Activated CD4-positive, alpha-beta memory T cell treated with anti-CD3 and anti-CD28 coated beads, Interleukin-2, amount 10 ng/mL, durations not matched to agents 7 days and 5 days (primary cell): Measurements from ENCODE around the gene TIPRL. TPM values are rescaled to one million over a fixed set of nuclear protein-coding genes. Genes with fewer than 3 reads are reported as not detected.
"Not testable (repeated sequence)": the region's sequence is repeated elsewhere in the genome, so short reads cannot be mapped to it uniquely, and the experiment has no call there.

ENCODE experiments used
- CTCF ChIA-PET: fragments of 350-600 bp; sonication (Branson Sonifier 250); formaldehyde crosslinking; loops from one replicate; lab custom pipeline; 2021; ENCODE audit warnings: antibody characterized with exemption, inconsistent platforms; lab: Charles Lee
- POLR2A ChIA-PET: fragments of 350-600 bp; sonication (Branson Sonifier 250); formaldehyde crosslinking; loops from one replicate; lab custom pipeline; 2021; ENCODE audit warnings: antibody characterized with exemption; lab: Charles Lee
- DNase-seq: peaks from one replicate; pipeline ENCODE4 v3.0.0-alpha.2; 2020
- H3K27ac Mint-ChIP-seq: one replicate; pipeline ENCODE4 v1.8.0; 2021; ENCODE audit warnings: mild to moderate bottlenecking, mixed read lengths
- H3K27me3 Mint-ChIP-seq: one replicate; pipeline ENCODE4 v1.8.0; 2021; ENCODE audit warnings: mixed read lengths
- H3K36me3 Mint-ChIP-seq: one replicate; pipeline ENCODE4 v1.8.0; 2021; ENCODE audit warnings: low read depth, mixed read lengths
- H3K4me1 Mint-ChIP-seq: one replicate; pipeline ENCODE4 v1.8.0; 2021; ENCODE audit warnings: mixed read lengths
- H3K4me3 Mint-ChIP-seq: one replicate; pipeline ENCODE4 v1.8.0; 2021; ENCODE audit warnings: mild to moderate bottlenecking, mixed read lengths
- H3K9me3 Mint-ChIP-seq: one replicate; pipeline ENCODE4 v1.8.0; 2021; ENCODE audit warnings: mixed read lengths
- total RNA-seq, 2 experiments: library from RNA; stranded (reverse); gene quantifications; one replicate each; pipeline ENCODE4 v1.2.3, GENCODE V29; 2021

The TIPRL gene
- total RNA-seq, 2 experiments from 2014 or later: 47.1 to 48.4 TPM

DNA sequence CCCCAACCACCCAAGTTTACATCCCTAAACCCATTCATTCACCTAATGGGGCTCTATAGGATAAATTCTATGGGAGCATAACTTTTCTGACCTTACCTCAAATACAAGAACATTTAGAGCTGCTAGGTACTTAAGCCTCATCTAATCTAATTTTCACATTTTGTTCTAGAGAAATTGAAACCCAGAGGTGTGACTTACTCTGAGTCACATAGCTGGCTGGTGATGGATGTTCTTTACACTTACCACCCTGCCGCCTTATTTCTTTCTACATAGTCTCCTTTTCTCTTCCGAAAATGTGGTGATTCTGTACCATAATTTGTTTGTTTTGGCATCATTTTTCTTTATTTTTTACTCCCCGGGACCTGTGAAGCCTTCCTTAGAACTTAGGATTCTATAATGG is 20.3 kb downstream of the TIPRL start:
- Mint-ChIP-seq H3K4me3 (no peak overlapping the region), H3K36me3 (peaks cover 70% of the 10 kb centered on the region), H3K27me3 (no peaks in the 10 kb centered on the region), H3K9me3 (no peaks in the 10 kb centered on the region), H3K4me1 (peaks cover 2% of the 10 kb centered on the region), H3K27ac (no peak overlapping the region)
- CTCF ChIA-PET: no interaction called here
- DNase-seq: no peak
- POLR2A ChIA-PET: no interaction called here

DNA sequence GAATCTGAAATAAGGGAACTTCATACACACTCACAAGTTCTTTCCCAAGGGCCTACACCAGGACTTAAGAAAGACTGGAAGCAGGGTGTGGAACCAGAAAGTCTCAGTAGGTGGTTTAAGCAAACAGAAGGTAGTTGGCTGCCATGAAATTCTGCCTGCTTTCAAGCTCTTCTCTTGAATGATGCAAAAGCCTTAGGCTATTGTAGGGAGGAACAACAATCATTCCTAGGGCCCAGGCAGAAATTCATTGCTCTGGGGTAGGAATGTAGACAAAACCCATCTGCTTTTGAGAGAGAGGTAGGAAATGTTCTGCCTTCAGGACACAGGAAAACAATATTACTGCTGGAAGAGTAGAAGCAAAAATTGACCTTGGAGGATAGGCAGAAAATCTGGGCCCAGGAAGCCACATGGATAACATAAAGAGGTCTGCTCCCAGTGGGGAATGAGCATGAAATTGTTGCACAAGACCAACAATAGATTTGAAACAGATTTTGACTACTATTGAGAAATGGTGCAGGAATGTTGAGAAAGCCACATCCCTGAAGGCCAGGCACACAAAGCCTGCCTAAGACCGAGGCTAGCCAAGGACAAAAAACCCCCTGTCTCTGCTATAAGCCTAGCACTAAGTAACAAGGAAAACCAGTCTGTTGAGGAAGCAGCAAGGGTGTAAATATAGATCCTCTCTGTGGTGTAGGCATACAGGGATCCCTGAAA is 24.3 kb downstream of the TIPRL start:
- no peaks in the 10 kb centered on the region for H3K27me3 Mint-ChIP-seq
- H3K4me1 Mint-ChIP-seq: no peaks in the 10 kb centered on the region
- no peak overlapping the region for H3K27ac Mint-ChIP-seq
- H3K9me3 Mint-ChIP-seq: no peaks in the 10 kb centered on the region
- H3K36me3 Mint-ChIP-seq: peaks cover 59% of the 10 kb centered on the region
- ChIA-PET CTCF (no interaction called here), POLR2A (no interaction called here)
- DNase-seq: no peak
- no peak overlapping the region for H3K4me3 Mint-ChIP-seq

DNA sequence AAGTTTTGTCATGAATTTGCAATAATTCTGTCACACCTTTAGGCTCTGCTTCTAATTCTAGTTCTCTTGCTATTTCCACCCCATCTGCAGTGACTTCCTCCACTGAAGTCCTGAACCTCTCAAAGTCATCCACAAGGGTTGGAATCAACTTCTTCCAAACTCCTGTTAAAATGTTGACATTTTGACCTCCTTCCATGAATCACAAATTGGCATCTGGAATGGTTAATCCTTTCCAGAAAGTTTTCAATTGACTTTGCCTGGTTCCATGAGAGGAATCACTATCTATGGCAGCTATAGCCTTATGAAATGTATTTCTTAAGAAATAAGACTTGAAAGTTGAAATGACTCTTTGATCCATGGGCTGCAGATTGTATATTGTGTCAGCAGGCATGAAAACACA is 27.3 kb downstream of the TIPRL start:
- no peaks in the 10 kb centered on the region for H3K27me3 Mint-ChIP-seq
- no peaks in the 10 kb centered on the region for H3K4me1 Mint-ChIP-seq
- ChIA-PET POLR2A (no interaction called here), CTCF (no interaction called here)
- no peak overlapping the region for H3K4me3 Mint-ChIP-seq
- H3K36me3 Mint-ChIP-seq: peaks cover 41% of the 10 kb centered on the region
- H3K9me3 Mint-ChIP-seq: peaks cover 7% of the 10 kb centered on the region
- DNase-seq: no peak
- H3K27ac Mint-ChIP-seq: no peak overlapping the region

DNA sequence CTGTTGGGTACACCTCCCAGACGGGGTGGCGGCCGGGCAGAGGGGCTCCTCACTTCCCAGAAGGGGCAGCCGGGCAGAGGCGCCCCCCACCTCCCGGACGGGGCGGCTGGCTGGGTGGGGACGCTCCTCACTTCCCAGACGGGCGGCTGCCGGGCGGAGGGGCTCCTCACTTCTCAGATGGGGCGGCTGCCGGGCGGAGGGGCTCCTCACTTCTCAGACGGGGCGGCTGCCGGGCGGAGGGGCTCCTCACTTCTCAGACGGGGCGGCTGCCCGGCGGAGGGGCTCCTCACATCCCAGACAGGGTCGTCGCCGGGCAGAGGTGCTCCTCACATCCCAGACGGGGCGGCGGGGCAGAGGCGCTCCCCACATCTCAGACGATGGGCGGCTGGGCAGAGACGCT is 28.9 kb downstream of the TIPRL start:
- DNase-seq, H3K27ac Mint-ChIP-seq, H3K4me3 Mint-ChIP-seq, POLR2A ChIA-PET, H3K4me1 Mint-ChIP-seq, CTCF ChIA-PET, H3K27me3 Mint-ChIP-seq: not testable (repeated sequence)
- peaks cover 30% of the 10 kb centered on the region for H3K36me3 Mint-ChIP-seq
- peaks cover 12% of the 10 kb centered on the region for H3K9me3 Mint-ChIP-seq

DNA sequence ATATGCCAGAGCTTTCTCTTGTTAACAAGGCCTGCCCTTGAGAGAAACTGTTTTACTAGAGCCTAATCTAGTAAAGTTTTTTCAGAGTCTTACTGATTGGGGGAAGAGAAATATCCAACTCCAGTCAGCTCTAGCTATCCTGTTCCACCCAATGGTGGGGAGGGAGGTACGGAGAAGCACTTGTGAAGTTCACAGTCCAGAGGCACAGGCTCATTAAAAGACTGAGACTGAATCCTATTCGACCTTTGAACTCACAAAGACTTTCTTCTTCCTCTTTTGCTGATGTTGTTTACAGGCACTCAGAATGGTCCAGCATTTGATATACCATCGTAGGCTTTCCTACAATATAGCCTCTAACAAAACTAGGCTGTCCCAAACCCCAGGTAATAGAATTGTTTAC is 31.6 kb downstream of the TIPRL start:
- no peak overlapping the region for H3K4me3 Mint-ChIP-seq
- no peak for DNase-seq
- no peak overlapping the region for H3K27ac Mint-ChIP-seq
- peaks cover 10% of the 10 kb centered on the region for H3K36me3 Mint-ChIP-seq
- H3K27me3 Mint-ChIP-seq: peaks cover 6% of the 10 kb centered on the region
- peaks cover 2% of the 10 kb centered on the region for H3K4me1 Mint-ChIP-seq
- POLR2A ChIA-PET: no interaction called here
- CTCF ChIA-PET: no interaction called here
- H3K9me3 Mint-ChIP-seq: peaks cover 15% of the 10 kb centered on the region

DNA sequence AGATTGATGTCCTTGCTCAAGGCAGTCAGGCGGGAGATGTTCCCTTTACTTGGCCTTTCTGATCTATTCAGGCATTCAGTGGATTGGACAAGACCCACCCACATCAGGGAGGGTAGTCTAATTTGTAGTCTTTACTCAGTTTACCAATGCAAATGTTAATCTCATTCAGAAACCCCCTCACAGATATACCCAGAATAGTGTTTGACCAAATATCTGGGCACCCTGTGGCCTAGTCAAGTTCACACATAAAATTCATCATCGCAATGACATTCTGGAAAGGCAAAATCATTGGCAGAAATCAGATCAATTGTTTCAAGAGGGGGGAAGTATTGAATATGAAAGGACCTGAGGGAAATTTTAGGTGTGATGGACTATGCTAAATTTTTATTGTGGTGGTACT is 34.6 kb downstream of the TIPRL start:
- Mint-ChIP-seq H3K36me3 (peaks cover 3% of the 10 kb centered on the region), H3K27ac (no peak overlapping the region), H3K9me3 (peaks cover 15% of the 10 kb centered on the region)

DNA sequence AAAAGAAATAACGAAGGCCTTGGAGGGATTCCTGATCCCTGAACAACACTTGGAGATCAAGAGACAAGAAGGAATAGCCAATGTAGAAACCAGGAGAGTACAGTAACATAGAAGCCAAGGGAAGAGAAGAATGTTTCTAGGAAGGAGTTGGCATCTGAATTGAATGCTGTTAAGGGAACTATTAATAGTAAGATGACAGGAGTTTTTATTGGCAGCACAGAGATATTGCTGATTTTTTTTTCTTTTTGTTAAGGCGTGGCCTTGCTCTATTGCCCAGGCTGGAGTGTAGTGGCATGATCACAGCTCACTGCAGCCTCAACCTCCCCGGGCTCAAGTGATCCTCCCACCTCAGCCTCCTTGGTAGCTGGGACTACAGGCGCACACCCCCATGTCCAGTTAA is 37.4 kb downstream of the TIPRL start:
- DNase-seq: no peak
- H3K9me3 Mint-ChIP-seq: peaks cover 8% of the 10 kb centered on the region
- H3K4me1 Mint-ChIP-seq: peaks cover 3% of the 10 kb centered on the region
- H3K36me3 Mint-ChIP-seq: no peaks in the 10 kb centered on the region
- H3K27ac Mint-ChIP-seq: no peak overlapping the region
- peaks cover 6% of the 10 kb centered on the region for H3K27me3 Mint-ChIP-seq
- ChIA-PET POLR2A (no interaction called here), CTCF (interaction anchor here (1.3 to 1.6 kb wide), 2 partner anchors 18 to 19 kb away, joined by 3 to 5 read pairs; no protein-coding TSS in a partner anchor)
- H3K4me3 Mint-ChIP-seq: no peak overlapping the region

More for the DNA sequence above, 34.6 kb downstream of the TIPRL start:
- CTCF ChIA-PET: no interaction called here
- Mint-ChIP-seq H3K4me1 (peaks cover 2% of the 10 kb centered on the region), H3K4me3 (no peak overlapping the region), H3K27me3 (peaks cover 6% of the 10 kb centered on the region)
- POLR2A ChIA-PET: no interaction called here
- DNase-seq: no peak

DNA sequence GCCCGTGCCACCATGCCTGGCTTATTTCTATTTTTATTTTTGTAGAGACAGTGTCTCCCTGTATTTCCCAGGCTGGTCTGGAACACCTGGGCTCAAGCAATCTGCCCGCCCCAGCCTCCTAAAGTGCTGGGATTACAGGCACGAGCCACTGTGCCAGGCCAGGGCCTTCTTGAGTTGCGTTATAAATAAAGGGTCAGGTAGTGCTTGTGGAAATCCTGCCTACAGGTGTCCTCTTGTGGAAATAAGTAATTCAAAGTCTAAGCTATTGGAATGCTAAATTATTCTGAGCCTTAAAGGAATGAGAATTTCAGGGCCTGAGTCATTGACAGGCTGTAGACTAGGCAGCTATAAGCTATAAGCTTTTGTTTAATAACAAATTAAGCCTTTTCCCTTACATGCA is 38.9 kb downstream of the TIPRL start:
- Mint-ChIP-seq H3K27ac (no peak overlapping the region), H3K9me3 (peaks cover 3% of the 10 kb centered on the region), H3K4me3 (no peak overlapping the region), H3K27me3 (peaks cover 6% of the 10 kb centered on the region), H3K4me1 (peaks cover 1% of the 10 kb centered on the region), H3K36me3 (no peaks in the 10 kb centered on the region)
- CTCF ChIA-PET: interaction anchor here (0.6 to 1.7 kb wide), 3 partner anchors 10 to 20 kb away, joined by 3 to 8 read pairs (median 4); no protein-coding TSS in a partner anchor
- no peak for DNase-seq
- POLR2A ChIA-PET: interaction anchor here (1.1 to 1.3 kb wide), 2 partner anchors 7 to 9 kb away, joined by 3 to 4 read pairs; partner anchors contain the start of gene SFT2D2

DNA sequence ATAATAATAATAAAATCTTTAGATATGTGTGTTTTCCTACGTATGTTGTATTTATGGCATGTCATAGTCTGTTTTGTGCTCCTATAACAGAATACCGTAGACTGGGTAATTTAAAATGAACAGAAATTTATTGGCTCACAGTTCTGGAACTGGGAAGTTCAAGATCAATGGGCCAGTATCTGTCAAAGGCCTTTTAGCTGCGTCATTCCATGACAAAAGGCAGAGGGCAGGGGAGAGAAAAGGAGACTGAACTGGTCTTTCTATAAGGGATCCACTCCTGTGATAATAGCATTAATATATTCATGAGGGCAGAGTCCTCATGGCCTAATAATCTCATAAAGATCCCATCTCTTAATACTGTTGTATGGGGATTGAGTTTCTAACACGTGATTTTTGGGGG is 39.9 kb downstream of the TIPRL start:
- H3K36me3 Mint-ChIP-seq: no peaks in the 10 kb centered on the region
- H3K9me3 Mint-ChIP-seq: peaks cover 2% of the 10 kb centered on the region
- H3K4me1 Mint-ChIP-seq: peaks cover 5% of the 10 kb centered on the region
- peaks cover 12% of the 10 kb centered on the region for H3K27me3 Mint-ChIP-seq
- no peak overlapping the region for H3K4me3 Mint-ChIP-seq
- no peak for DNase-seq
- no peak overlapping the region for H3K27ac Mint-ChIP-seq
- ChIA-PET CTCF (interaction anchor here (1.2 to 1.7 kb wide), 2 partner anchors 9 to 16 kb away, joined by 4 to 8 read pairs; no protein-coding TSS in a partner anchor), POLR2A (interaction anchor here (1.3 kb wide), 1 partner anchor 8 kb away, joined by 4 read pairs; the partner anchor contains the start of gene SFT2D2)

DNA sequence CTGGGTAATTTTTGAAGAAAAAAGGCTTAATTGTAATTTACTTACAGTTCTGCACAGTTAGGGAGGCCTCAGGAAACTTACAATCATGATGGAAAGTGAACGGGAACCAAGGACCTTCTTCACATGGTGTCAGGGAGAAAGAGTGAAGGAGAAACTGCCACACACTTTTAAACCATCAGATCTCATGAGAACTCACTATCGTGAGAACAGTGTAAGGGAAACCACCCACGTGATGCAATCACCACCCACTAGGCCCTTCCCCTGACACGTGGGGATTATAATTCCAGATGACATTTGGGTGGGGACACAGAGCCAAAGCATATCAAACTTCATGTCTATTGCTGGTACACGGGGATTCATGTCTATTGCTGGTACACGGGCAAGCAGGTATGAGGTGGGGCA is 41.7 kb downstream of the TIPRL start:
- no peaks in the 10 kb centered on the region for H3K36me3 Mint-ChIP-seq
- peaks cover 2% of the 10 kb centered on the region for H3K9me3 Mint-ChIP-seq
- no peak overlapping the region for H3K4me3 Mint-ChIP-seq
- DNase-seq: no peak
- no peak overlapping the region for H3K27ac Mint-ChIP-seq
- H3K4me1 Mint-ChIP-seq: peaks cover 21% of the 10 kb centered on the region
- ChIA-PET POLR2A (interaction anchor here (1.0 kb wide), 1 partner anchor 15 kb away, joined by 3 read pairs; no protein-coding TSS in a partner anchor), CTCF (no interaction called here)
- peaks cover 8% of the 10 kb centered on the region for H3K27me3 Mint-ChIP-seq

DNA sequence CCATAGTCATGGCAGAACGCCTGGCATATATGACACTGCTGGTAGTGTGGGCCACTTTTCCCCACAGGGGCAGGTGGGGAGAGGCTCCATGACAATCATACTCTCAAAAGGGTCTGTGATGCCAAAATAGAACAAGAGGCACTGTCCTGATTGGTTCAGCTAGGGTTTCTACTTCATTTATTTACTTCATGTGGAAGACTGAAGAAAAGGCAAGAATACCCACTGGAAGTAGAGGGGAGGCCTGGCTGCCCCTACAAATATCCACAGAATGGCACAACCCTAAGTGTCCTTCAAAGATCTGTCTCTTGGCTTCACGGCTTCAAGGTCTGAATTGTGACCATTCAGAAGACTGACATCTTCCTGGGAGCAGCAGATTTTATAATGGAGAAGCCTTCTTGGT is 42.5 kb downstream of the TIPRL start:
- Mint-ChIP-seq H3K27me3 (peaks cover 8% of the 10 kb centered on the region), H3K36me3 (no peaks in the 10 kb centered on the region), H3K4me3 (no peak overlapping the region), H3K4me1 (peaks cover 22% of the 10 kb centered on the region), H3K9me3 (peaks cover 2% of the 10 kb centered on the region), H3K27ac (no peak overlapping the region)
- POLR2A ChIA-PET: interaction anchor here (1.0 kb wide), 1 partner anchor 14 kb away, joined by 3 read pairs; no protein-coding TSS in a partner anchor
- no peak for DNase-seq
- CTCF ChIA-PET: no interaction called here

DNA sequence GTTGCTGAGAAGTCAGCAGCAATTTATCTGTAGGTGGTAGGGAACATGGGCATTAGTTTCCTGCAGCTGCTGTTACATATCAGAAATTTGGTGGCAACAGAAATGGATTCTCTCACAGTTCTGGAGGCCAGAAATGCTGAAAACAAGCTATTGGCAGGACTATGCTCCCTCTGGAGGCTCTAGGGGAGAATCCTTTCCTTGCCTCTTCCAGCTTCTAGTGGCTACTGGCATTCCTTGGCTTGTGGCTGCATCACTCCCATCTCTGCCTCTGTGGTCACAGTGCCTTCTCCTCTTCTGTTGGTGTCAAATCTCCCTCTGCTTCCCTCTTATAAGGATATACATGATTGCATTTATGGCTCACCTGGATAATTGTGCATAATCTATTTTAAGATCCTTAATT is 44.5 kb downstream of the TIPRL start:
- Mint-ChIP-seq H3K27ac (no peak overlapping the region), H3K9me3 (peaks cover 2% of the 10 kb centered on the region), H3K36me3 (peaks cover 13% of the 10 kb centered on the region), H3K4me1 (peaks cover 36% of the 10 kb centered on the region), H3K27me3 (peaks cover 8% of the 10 kb centered on the region), H3K4me3 (no peak overlapping the region)
- ChIA-PET CTCF (no interaction called here), POLR2A (no interaction called here)
- DNase-seq: no peak

DNA sequence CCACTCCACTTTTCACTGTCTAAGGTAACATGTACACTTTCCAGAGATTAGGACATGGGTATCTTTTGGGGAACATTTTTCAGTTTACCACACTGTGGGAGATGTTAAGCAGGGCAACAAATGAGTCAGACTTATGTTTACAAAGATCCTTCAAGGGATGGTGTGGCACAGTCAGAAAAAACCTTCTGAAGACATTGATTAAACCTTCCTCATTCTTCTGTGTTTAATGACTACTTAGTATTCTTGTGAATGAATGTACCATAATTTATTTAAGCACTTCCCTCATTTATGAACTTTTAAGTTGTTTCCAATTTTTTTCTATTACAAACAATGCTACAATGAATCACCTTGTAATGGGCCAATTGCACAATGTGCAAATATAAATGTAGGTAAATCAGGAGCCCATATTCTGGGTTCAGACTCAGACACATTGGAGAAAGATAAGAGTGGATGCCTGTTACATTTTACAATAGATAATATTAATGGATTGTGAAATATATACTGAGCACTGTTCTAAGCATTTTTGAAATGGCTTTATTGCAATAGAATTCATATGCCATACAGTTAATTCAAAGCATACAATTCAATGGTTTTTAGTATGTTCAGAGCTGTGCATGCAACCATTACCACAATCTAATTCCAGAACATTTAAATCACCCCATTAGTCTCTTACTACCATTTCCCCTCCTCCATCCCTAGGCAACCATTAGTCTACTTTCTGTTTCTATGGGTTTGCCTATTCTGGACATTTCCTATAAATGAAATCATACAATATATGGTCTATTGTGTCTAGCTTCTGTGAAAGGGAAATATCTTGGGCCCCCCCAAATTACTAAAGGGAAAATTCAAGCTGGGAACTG is 45.1 kb downstream of the TIPRL start:
- ChIA-PET CTCF (interaction anchor here (4.2 kb wide), 1 partner anchor 11 kb away, joined by 82 read pairs; no protein-coding TSS in a partner anchor), POLR2A (no interaction called here)
- Mint-ChIP-seq H3K4me3 (no peak overlapping the region), H3K36me3 (peaks cover 20% of the 10 kb centered on the region), H3K4me1 (peaks cover 43% of the 10 kb centered on the region), H3K27me3 (peaks cover 8% of the 10 kb centered on the region), H3K27ac (no peak overlapping the region), H3K9me3 (peaks cover 2% of the 10 kb centered on the region)
- no peak for DNase-seq
